ENCODE data around the gene CAPN5. TPM values are rescaled to one million over a fixed set of nuclear protein-coding genes. Genes with fewer than 3 reads are reported as not detected.

The CAPN5 gene
- total RNA-seq, 1 donor from 2014 or later, result 7.8 TPM

DNA sequence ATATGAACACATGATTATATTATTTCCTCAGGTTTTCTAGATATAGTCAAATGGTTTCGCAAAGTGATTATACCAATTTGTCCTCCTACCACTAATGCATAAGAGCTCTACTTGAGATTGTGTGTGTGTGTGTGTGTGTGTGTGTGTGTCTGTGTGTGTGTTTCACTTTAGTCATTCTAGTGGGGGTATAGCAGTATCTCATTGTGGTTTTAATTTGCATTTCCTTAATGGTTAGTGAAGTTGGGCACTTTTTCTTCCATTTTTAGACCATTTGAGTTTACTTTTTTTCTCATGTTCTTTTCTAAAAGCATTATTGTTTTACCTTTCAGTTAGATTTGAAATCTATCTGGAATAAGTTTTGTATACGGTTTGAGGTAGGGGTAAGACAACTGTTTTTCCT is 12.9 kb downstream of the CAPN5 start:
- Histone ChIP-seq H3K36me3 (ENCODE audit: control insufficient read depth, insufficient read depth, low read length) (no peaks in the 10 kb centered on the region), H3K4me3 (ENCODE audit: low read depth, low read length) (no peak overlapping the region), H3K27me3 (ENCODE audit: control insufficient read depth, insufficient read depth, low read length) (no peaks in the 10 kb centered on the region)
- no peak for DNase-seq (ENCODE audit: low read depth)
- TF ChIP-seq, protein P1, sequence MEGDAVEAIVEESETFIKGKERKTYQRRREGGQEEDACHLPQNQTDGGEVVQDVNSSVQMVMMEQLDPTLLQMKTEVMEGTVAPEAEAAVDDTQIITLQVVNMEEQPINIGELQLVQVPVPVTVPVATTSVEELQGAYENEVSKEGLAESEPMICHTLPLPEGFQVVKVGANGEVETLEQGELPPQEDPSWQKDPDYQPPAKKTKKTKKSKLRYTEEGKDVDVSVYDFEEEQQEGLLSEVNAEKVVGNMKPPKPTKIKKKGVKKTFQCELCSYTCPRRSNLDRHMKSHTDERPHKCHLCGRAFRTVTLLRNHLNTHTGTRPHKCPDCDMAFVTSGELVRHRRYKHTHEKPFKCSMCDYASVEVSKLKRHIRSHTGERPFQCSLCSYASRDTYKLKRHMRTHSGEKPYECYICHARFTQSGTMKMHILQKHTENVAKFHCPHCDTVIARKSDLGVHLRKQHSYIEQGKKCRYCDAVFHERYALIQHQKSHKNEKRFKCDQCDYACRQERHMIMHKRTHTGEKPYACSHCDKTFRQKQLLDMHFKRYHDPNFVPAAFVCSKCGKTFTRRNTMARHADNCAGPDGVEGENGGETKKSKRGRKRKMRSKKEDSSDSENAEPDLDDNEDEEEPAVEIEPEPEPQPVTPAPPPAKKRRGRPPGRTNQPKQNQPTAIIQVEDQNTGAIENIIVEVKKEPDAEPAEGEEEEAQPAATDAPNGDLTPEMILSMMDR (IDR thresholded peaks at IDR 0.05; ENCODE audit: insufficient read depth, low read length, poor library complexity, severe bottlenecking), result no peak

DNA sequence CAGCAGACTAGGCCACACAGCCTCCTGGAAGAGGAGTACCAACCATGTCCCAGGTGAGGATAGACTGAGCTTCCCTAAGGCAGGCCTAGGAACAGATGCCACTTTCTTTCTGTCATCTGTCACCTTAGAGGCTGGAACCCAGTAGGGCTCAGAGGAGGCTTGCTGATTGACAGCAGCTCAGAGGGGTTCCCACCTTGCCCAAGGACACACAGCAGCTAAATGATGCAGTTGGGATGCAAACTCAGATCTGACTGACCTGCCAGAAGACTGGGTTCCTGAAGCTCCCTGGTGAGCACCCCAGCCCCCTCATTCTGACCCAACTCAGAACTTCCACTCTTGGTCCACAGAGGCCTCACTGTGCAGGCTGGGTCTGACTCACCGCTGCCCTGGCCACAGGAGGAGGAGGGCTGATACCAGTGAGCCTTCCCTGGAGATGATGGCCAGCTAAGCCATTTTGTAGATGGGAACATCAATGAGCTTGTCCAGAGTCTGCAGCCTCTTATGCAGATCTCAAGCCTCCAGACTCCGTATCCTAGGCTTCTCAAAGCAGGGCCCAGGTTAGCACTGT is 14.0 kb downstream of the CAPN5 start:
- TF ChIP-seq, protein P1 (IDR thresholded peaks at IDR 0.05; ENCODE audit: insufficient read depth, low read length, poor library complexity, severe bottlenecking), result no peak
- no peaks in the 10 kb centered on the region for H3K27me3 ChIP-seq (ENCODE audit: control insufficient read depth, insufficient read depth, low read length)
- DNase-seq (ENCODE audit: low read depth), result no peak
- no peaks in the 10 kb centered on the region for H3K36me3 ChIP-seq (ENCODE audit: control insufficient read depth, insufficient read depth, low read length)
- H3K4me3 ChIP-seq (ENCODE audit: low read depth, low read length), result no peak overlapping the region

DNA sequence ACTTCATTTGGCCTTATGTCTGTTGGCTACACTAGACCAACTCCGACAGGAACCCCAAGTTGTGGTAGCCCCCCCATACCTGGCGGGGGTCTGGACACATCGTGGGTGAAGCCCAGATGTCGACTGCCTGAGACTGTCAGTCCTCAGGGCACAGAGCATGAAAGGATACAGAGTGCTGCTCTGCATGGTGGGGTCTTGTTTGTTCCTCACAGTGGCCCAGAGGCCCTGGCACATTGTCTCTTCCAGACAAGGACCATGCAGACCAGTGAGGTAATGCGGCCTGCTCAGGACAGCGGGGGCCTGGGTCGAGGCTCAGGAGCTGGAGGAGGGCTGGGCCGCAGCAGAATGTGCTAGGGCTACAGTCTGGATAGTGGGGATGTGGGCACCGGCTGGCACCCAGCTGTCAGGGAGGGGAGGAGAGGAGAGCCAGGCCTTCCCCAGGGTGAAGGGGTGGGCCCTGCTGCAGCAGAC is 14.6 kb downstream of the CAPN5 start:
- Histone ChIP-seq H3K36me3 (ENCODE audit: control insufficient read depth, insufficient read depth, low read length) (no peaks in the 10 kb centered on the region), H3K27me3 (ENCODE audit: control insufficient read depth, insufficient read depth, low read length) (no peaks in the 10 kb centered on the region), H3K4me3 (ENCODE audit: low read depth, low read length) (no peak overlapping the region)
- DNase-seq (ENCODE audit: low read depth), result no peak
- TF ChIP-seq, protein P1 (IDR thresholded peaks at IDR 0.05; ENCODE audit: insufficient read depth, low read length, poor library complexity, severe bottlenecking), result no peak

DNA sequence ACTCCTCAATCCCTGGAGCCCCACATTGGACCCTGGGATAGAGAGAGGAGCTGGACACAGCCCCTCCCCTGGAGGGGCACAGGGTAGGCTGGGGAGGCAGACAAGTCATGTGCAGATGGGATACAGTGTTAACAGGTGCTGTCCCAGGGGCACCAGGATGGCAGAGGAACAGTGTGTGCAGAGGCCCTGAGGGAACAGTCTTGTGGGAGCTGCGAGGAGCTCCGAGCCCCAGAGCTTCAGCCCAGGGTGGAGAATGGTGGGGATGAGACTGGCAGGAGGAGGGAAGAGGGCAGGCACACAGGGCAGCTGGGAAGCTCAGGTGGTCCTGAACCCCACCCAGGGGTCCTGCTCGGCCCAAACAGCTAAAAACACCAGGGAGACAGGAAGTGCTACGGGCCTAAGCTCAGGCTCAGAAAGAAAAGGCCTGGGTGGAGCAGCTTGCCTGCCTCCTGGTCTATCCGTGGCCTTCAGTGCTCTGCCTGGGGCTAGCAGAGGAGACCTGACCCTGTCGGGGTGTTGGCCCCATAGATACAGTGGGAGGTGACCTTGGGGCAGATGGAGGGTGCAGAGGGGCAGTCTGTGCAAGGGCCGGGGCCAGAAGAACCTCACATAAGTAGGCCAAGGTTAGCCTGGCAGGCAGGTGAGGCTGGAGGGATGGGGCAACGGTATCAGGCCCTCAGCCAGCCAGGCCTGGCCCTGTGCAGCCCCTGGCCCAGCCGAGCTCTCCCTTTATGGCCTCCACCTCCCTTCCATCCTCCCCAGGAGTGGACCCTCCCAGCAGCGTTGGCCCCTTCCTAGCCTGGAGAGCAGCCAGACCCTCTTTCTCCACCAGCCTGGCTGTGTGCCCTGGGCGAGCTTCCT is 15.4 kb downstream of the CAPN5 start:
- no peaks in the 10 kb centered on the region for H3K27me3 ChIP-seq (ENCODE audit: control insufficient read depth, insufficient read depth, low read length)
- H3K4me3 ChIP-seq (ENCODE audit: low read depth, low read length), result no peak overlapping the region
- TF ChIP-seq, protein P1 (IDR thresholded peaks at IDR 0.05; ENCODE audit: insufficient read depth, low read length, poor library complexity, severe bottlenecking), result no peak
- DNase-seq (ENCODE audit: low read depth), result no peak
- H3K36me3 ChIP-seq (ENCODE audit: control insufficient read depth, insufficient read depth, low read length), result no peaks in the 10 kb centered on the region

DNA sequence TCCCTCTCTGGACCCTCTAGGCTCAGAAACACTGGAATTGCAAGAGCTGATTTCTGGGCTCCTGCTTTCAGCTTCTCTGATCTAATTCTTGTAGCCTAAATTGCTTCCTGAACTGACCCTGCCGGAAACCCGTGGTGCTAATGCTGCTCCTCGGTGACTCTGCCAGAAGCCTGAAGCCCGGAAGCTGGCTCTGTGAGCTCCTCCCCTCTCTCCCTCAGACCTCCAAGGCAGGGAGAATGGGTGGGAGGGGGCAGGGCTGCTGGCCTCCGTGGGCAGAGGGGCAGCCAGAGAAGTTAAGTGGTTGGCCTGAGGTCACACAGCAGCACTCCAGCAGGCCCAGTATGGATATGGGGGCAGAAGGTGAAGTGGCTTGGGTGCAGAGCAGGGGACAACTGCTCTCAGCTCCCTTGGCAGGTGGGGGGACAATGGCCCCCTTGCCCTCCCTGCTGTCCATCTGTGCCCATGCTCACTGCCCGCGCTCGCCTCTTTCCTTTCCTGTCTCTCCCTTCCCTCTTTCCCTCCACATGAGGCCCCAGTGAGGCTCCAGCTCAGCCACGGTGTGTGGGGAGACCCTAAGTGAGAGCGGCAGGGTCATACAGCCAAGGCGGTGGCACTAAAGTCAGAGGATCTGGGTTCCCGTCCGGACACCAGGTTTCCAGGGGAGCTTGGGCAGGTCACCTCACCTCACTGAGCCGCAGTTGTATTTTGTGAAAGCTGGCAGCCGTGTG is 16.2 kb downstream of the CAPN5 start:
- TF ChIP-seq, protein P1 (IDR thresholded peaks at IDR 0.05; ENCODE audit: insufficient read depth, low read length, poor library complexity, severe bottlenecking), result no peak
- no peak for DNase-seq (ENCODE audit: low read depth)
- no peaks in the 10 kb centered on the region for H3K36me3 ChIP-seq (ENCODE audit: control insufficient read depth, insufficient read depth, low read length)
- H3K27me3 ChIP-seq (ENCODE audit: control insufficient read depth, insufficient read depth, low read length), result no peaks in the 10 kb centered on the region
- no peak overlapping the region for H3K4me3 ChIP-seq (ENCODE audit: low read depth, low read length)
